NOMO-1 treated with DMSO at 0.1 percent for 48 hours (cell line): Measurements from ENCODE around the gene CD68.

Experiments
- DNase-seq: peaks from one replicate; lab custom pipeline; 2025; ENCODE audit not compliant: unreplicated experiment; lab: John Stamatoyannopoulos, UW

The CD68 gene

GRCh38 chr17:7559320-7560171 is 19.9 kb upstream of the CD68 start:
- DNase-seq = no peak

- peak; percentile 52 for DNase-seq
These were observed 19.0 kb upstream of the CD68 start for GRCh38 chr17:7560172-7561027.

DNA sequence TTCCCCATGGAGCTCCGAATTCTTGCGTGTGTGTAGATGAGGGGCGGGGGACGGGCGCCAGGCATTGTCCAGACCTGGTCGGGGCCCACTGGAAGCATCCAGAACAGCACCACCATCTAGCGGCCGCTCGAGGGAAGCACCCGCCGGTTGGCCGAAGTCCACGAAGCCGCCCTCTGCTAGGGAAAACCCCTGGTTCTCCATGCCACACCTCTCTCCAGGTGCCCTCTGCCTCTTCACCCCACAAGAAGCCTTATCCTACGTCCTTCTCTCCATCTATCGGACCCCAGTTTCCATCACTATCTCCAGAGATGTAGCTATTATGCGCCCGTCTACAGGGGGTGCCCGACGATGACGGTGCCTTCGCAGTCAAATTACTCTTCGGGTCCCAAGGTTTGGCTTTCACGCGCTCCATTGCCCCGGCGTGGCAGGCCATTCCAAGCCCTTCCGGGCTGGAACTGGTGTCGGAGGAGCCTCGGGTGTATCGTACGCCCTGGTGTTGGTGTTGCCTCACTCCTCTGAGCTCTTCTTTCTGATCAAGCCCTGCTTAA is 18.3 kb upstream of the CD68 start:
- DNase-seq = peak; percentile 81

DNA sequence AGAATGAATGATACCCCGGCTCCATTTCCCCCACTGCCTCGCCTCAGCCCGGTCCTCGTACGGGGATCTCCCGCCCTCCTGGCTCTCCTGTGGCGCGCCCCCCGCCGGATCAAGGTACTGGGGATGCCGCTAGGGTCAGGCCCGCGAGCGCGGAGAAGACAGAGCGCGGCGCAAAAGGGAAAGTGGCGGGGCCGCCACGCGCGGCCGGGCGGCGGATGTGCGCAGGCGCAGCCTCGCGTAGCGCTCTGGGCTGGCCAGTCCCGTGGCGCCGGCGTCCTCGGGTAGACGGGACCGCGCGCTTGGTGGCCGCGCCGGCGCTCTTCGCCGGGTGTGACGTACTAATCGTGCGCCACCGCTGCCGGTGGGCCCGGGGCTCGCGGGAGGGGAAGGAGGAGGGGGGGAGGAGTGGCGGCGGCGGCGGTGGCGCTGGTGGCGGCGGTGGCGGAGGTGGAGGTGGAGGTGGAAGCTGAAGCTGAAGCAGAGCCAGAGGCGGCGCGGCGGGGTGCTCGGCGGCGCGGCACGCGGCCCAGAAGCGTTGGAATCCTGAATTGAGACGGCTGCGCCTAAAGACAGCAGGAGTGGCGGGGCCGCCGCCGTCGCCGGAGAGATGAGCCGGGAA is 17.7 kb upstream of the CD68 start, which contains the start of gene SENP3:
Gene SENP3, plus strand, starts transcription at position 331 of the 619 bp plus-strand sequence. CDS start 1,158 bp downstream, outside the sequence.
- peak; percentile 80 for DNase-seq

- DNase-seq = no peak
These were observed 17.2 kb upstream of the CD68 start for GRCh38 chr17:7562208-7562605.

DNA sequence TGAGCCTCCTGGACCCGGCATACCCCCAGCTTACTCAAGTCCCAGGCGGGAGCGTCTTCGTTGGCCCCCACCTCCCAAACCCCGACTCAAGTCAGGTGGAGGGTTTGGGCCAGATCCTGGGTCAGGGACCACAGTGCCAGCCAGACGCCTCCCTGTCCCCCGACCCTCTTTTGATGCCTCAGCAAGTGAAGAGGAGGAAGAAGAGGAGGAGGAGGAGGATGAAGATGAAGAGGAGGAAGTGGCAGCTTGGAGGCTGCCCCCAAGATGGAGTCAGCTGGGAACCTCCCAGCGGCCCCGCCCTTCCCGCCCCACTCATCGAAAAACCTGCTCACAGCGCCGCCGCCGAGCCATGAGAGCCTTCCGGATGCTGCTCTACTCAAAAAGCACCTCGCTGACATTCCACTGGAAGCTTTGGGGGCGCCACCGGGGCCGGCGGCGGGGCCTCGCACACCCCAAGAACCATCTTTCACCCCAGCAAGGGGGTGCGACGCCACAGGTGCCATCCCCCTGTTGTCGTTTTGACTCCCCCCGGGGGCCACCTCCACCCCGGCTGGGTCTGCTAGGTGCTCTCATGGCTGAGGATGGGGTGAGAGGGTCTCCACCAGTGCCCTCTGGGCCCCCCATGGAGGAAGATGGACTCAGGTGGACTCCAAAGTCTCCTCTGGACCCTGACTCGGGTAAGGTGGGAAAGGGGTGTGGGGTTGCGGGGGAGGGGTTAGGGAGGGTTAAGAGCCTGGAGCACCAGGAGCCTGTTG is 16.1 kb upstream of the CD68 start:
- DNase-seq = no peak

GRCh38 chr17:7569571-7569970 is 9.9 kb upstream of the CD68 start:
- DNase-seq = no peak

- DNase-seq = no peak
These were observed 9.1 kb upstream of the CD68 start for GRCh38 chr17:7570351-7570750.

GRCh38 chr17:7572338-7572587 is 7.2 kb upstream of the CD68 start:
- no peak for DNase-seq

GRCh38 chr17:7572588-7573323 is 6.7 kb upstream of the CD68 start:
- DNase-seq = peak; percentile 99

DNA sequence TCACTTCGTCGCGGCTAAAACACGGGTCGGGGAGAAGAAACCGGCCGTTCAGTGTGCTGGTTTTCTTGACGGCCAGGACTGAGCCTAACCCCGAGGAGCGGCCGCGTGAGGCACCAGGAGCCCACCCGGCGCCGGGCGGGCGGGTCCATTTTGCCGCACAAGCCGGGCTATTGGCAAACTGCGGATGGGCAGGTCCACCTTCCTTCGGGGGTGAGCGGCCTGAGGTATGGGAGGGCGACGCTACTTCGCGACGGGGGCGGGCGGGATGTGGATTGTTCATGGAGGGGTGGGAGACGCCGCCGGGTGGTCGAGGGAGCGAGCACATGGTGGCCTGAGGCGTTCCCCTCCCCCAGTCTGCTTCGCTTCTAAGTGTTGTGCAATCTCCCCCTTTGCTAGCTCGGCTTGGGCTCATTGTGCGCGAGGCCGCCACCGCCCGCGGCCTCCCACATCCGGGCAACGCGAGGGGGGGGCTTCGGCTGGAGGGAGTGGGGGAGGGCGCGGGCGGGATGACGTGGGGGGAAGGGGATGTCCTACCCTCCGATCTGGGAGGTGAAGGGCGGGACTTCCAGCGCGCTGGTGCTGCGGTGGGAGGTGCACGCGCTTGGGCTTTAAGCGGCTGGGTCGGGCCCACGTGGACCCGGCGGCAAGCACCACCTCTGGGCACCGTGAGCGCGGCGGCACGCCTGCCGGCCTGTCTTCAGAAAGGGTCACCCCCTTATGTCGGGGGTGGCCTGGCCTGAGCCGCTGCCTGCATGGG is 5.9 kb upstream of the CD68 start:
- peak; percentile 93 for DNase-seq

DNA sequence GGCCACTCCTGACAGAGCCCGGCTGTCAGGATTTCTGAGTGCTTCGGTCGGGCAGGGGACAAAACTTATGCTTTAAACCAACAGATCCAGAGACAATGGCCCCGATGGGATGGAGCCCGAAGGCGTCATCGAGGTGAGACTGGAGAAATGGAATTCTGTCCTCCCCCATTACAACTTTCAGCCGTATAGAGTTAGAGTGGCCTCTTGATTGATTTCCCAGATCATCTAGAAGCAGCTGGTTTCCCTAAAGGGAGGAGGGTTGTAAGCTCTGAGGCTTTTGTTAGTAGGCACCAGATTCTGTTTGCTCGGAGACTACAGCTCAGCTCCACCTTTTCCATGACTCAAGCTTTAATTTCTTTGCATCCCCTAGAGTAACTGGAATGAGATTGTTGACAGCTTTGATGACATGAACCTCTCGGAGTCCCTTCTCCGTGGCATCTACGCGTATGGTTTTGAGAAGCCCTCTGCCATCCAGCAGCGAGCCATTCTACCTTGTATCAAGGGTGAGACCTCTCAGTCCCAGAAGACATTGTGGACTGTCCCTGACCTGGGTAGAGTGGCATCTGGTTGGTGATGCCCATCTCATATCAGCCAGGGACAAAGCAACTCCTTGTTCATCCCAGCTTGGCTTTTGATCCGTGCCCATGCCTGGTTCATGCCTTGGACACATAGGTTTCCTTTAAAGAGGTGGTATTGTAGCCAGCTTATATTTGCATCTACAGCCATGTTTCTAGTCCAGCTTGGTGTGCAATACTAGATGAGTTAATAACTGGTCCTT is 5.1 kb upstream of the CD68 start:
- DNase-seq = no peak

DNA sequence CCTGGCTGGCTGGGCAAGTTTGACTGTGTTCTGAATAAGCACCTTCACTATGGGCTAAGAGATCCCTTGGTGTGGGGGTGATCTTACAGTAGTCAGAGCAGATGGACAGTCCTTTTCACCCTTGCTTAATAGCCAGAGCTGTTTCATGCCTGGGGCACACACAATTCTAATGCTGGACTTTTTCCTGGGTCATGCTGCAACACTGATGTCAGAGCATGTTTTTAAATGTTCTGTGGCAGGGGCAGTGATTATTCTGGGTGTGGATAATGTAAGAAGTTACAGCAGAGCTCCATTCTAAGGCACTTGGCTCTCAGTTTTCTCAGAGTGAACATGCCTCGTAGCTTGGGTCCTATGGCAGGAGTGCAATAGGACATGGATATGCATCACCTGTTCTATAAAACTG is 4.0 kb upstream of the CD68 start:
- no peak for DNase-seq

- no peak for DNase-seq
These were observed 3.5 kb upstream of the CD68 start for GRCh38 chr17:7575959-7576358.

- DNase-seq = no peak
These were observed 3.0 kb upstream of the CD68 start for GRCh38 chr17:7576432-7576937.

DNA sequence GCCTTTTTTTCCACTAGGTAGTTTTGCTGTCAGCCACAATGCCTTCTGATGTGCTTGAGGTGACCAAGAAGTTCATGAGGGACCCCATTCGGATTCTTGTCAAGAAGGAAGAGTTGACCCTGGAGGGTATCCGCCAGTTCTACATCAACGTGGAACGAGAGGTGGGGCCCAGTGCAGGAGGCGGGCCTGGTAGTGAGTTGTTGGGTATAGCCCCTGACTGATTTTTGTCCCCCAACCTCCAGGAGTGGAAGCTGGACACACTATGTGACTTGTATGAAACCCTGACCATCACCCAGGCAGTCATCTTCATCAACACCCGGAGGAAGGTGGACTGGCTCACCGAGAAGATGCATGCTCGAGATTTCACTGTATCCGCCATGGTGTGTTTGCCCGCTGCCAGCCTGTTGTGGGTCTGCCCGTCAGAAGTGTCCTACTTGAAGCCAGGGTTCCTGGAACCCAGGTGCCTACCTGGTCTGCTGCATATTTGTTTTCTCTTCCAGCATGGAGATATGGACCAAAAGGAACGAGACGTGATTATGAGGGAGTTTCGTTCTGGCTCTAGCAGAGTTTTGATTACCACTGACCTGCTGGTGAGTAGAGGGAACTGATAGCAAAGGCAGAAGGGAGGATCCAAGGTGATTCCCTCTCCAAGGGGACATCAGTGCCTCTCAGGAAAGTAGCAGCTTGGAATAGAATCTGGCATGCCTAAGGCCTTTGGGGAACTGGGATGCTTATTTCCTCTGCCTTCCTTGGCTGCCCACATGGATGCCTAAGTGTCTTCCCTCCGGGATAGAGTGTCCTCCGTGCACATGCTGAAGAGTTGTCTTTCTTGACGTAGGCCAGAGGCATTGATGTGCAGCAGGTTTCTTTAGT is 1.9 kb upstream of the CD68 start:
- DNase-seq = no peak

DNA sequence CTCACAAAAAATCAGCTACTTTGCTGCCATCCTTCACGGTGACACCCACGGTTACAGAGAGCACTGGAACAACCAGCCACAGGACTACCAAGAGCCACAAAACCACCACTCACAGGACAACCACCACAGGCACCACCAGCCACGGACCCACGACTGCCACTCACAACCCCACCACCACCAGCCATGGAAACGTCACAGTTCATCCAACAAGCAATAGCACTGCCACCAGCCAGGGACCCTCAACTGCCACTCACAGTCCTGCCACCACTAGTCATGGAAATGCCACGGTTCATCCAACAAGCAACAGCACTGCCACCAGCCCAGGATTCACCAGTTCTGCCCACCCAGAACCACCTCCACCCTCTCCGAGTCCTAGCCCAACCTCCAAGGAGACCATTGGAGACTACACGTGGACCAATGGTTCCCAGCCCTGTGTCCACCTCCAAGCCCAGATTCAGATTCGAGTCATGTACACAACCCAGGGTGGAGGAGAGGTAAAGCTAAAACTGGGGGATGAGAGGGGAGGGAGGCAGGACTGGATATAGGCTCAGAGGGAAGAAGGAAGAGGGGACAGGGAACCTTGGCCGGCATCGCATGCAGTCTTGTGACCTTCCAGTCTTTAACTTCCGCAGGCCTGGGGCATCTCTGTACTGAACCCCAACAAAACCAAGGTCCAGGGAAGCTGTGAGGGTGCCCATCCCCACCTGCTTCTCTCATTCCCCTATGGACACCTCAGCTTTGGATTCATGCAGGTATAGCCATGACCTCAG is 581 bp downstream of the CD68 start:
- DNase-seq = no peak
